NB4 (cell line): ENCODE data around the gene GCK.

ENCODE experiments used
- CTCF ChIP-seq: IDR thresholded peaks from one replicate; pipeline ENCODE4 v1.5.1; 2012; ENCODE audit warnings: low read depth, low read length
- MYC ChIP-seq: IDR thresholded peaks from 2 replicates; pipeline ENCODE4 v1.6.1; 2011; ENCODE audit warnings: low read depth, low read length
- POLR2A ChIP-seq: IDR thresholded peaks from 2 replicates; pipeline ENCODE4 v1.6.1; 2011; ENCODE audit warnings: mild to moderate bottlenecking; ENCODE audit not compliant: insufficient read length; ENCODE audit errors: extremely low read depth
- TF ChIP-seq, protein P1 (sequence below): IDR thresholded peaks from 2 replicates; pipeline ENCODE4 v1.6.1; 2011; ENCODE audit warnings: low read depth, low read length

DNA sequence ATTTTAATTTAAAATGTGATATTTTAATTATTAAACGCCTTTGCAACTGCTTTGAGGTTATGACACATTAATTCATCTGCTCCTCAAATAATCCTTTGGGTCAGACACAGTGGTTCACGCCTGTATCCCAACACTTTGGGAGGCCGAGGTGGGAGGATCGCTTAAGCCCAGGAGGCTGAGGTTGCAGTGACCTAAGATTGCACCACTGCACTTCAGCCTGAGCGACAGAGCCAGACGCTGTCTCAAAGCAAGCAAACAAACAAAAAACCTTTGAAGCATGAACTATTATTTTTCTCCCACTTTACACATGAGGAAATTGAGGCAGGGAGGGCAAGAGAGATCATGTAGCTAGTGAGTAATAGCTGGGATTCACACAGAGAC lies 64.4 kb downstream of the GCK start:
- TF ChIP-seq CTCF (no peak), POLR2A (no peak), MYC (no peak)
- TF ChIP-seq, protein P1, sequence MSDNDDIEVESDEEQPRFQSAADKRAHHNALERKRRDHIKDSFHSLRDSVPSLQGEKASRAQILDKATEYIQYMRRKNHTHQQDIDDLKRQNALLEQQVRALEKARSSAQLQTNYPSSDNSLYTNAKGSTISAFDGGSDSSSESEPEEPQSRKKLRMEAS, result no peak
